SH-SY5Y (cell line): Measurements from ENCODE around the gene MSI2.

Experiments
- GATA2 ChIP-seq: IDR thresholded peaks from 2 replicates; pipeline ENCODE4 v1.6.1; 2011; ENCODE audit warnings: mild to moderate bottlenecking, low read depth, low read length
- GATA3 ChIP-seq: IDR thresholded peaks from 2 replicates; pipeline ENCODE4 v1.6.1; 2011; ENCODE audit warnings: low read depth, mild to moderate bottlenecking, low read length, moderate library complexity

DNA sequence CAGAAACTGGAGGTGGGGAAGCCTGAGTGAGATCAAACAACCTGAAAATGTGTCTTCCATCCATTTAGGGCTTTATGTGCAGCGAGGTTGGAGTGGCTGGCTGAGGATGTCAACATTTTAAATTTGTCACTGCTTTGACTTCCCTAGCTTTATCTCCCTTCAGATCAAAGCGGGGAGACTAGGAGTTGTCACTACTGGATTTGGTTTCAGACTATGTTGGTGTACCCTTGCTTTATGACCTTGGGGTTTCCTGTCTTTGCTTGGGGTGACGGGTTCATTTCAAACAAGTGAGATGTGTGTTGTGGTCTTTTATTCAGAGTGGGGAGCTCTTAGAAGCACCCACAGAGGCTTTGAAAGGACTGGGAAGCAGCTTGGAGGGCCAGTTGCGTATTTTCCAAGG lies 25.6 kb downstream of the MSI2 start:
- TF ChIP-seq GATA2 = peak; percentile 77
- no peak for TF ChIP-seq GATA3
